CD4-positive, alpha-beta T cell treated with Interleukin-6 for 4 hours (primary cell): ENCODE data around the gene PTPRK.

Experiments used
- DNase-seq: peaks from one replicate; pipeline ENCODE4 v3.0.0-alpha.2; 2020; ENCODE audit warnings: mixed read lengths

Gene PTPRK

GRCh38 chr6:128062882-128063603 is 457.4 kb downstream of the PTPRK start:
- no peak for DNase-seq

- DNase-seq: no peak
Measured at GRCh38 chr6:128057946-128058345, 462.5 kb downstream of the PTPRK start.

GRCh38 chr6:128057541-128057940 is 462.9 kb downstream of the PTPRK start:
- DNase-seq: no peak

- no peak for DNase-seq
Measured at GRCh38 chr6:128053109-128053508, 467.3 kb downstream of the PTPRK start.

- no peak for DNase-seq
Measured at GRCh38 chr6:128047989-128048388, 472.4 kb downstream of the PTPRK start.

- no peak for DNase-seq
Measured at GRCh38 chr6:128046033-128046432, 474.4 kb downstream of the PTPRK start.

- DNase-seq: no peak
Measured at GRCh38 chr6:128039543-128039942, 480.9 kb downstream of the PTPRK start.

- DNase-seq: no peak
Measured at GRCh38 chr6:128036808-128037570, 483.4 kb downstream of the PTPRK start.

GRCh38 chr6:128033156-128033555 is 487.2 kb downstream of the PTPRK start:
- DNase-seq: no peak

GRCh38 chr6:128032042-128032441 is 488.4 kb downstream of the PTPRK start:
- peak; percentile 7 for DNase-seq

GRCh38 chr6:128029826-128030225 is 490.6 kb downstream of the PTPRK start:
- no peak for DNase-seq

GRCh38 chr6:128028183-128028582 is 492.2 kb downstream of the PTPRK start:
- no peak for DNase-seq

- no peak for DNase-seq
Measured at GRCh38 chr6:128025478-128025877, 494.9 kb downstream of the PTPRK start.

- DNase-seq: no peak
Measured at GRCh38 chr6:128024969-128025368, 495.4 kb downstream of the PTPRK start.

GRCh38 chr6:128024046-128024445 is 496.4 kb downstream of the PTPRK start:
- DNase-seq: no peak

GRCh38 chr6:128018821-128019220 is 501.6 kb downstream of the PTPRK start:
- no peak for DNase-seq

GRCh38 chr6:128017288-128017687 is 503.1 kb downstream of the PTPRK start:
- DNase-seq: no peak

- no peak for DNase-seq
Measured at GRCh38 chr6:128007658-128008057, 512.7 kb downstream of the PTPRK start.

GRCh38 chr6:128005009-128005408 is 515.4 kb downstream of the PTPRK start:
- DNase-seq: no peak

GRCh38 chr6:128000363-128000762 is 520.0 kb downstream of the PTPRK start:
- no peak for DNase-seq

- DNase-seq: no peak
Measured at GRCh38 chr6:127998985-127999384, 521.4 kb downstream of the PTPRK start.

GRCh38 chr6:127997496-127998164 is 522.8 kb downstream of the PTPRK start:
- no peak for DNase-seq

- DNase-seq: no peak
Measured at GRCh38 chr6:127996925-127997324, 523.5 kb downstream of the PTPRK start.

GRCh38 chr6:127992144-127992543 is 528.3 kb downstream of the PTPRK start:
- DNase-seq: no peak
